ENCODE measurements around the gene CLEC2L. TPM values are rescaled to one million over a fixed set of nuclear protein-coding genes. Genes with fewer than 3 reads are reported as not detected.

CLEC2L gene
- total RNA-seq, 2 experiments from 2014 or later, result not detected

- no peaks in the 10 kb centered on the region for H3K36me3 Mint-ChIP-seq (ENCODE audit: low read depth)
- intact Hi-C loops (cut with micrococcal nuclease), result no loop called here
- no peak overlapping the region for H3K4me3 Mint-ChIP-seq
- no peak for DNase-seq
- H3K27me3 Mint-ChIP-seq (ENCODE audit: low read depth), result peaks cover 33% of the 10 kb centered on the region
- no peaks in the 10 kb centered on the region for H3K9me3 Mint-ChIP-seq
- CTCF ChIA-PET, result no interaction called here
- H3K27ac Mint-ChIP-seq, result no peak overlapping the region
- H3K4me1 Mint-ChIP-seq (ENCODE audit: low read depth), result peaks cover 8% of the 10 kb centered on the region
These were observed 1.8 kb downstream of the CLEC2L start for GRCh38 chr7:139525239-139525638.

DNA sequence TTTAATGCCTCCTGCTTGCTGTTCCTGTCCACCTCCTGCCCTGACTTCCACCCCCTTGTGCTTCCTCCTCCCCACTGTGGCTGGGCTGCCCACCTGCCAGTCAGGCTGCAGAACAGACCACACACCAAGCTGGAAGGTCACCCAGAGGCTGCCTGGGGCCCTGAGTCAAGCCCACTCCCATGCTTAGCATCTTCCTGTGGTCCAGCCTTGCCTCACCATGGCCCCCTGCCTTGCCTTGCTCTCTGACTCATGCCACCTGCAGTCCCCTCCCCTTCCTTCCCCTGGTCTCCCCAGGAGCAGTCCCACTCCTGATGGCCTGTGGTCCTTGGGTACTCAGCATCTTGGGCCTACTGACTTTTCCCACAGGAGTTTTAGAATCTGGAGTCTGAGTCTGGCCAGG is 2.3 kb downstream of the CLEC2L start:
- H3K36me3 Mint-ChIP-seq (ENCODE audit: low read depth), result no peaks in the 10 kb centered on the region
- CTCF ChIA-PET, result interaction anchor here (2.3 kb wide), 1 partner anchor 26 kb away, joined by 7 read pairs; no protein-coding TSS in a partner anchor
- H3K4me3 Mint-ChIP-seq, result no peak overlapping the region
- no peaks in the 10 kb centered on the region for H3K9me3 Mint-ChIP-seq
- DNase-seq, result no peak
- H3K27me3 Mint-ChIP-seq (ENCODE audit: low read depth), result peaks cover 33% of the 10 kb centered on the region
- intact Hi-C loops (cut with micrococcal nuclease), result no loop called here
- no peak overlapping the region for H3K27ac Mint-ChIP-seq
- peaks cover 8% of the 10 kb centered on the region for H3K4me1 Mint-ChIP-seq (ENCODE audit: low read depth)

DNA sequence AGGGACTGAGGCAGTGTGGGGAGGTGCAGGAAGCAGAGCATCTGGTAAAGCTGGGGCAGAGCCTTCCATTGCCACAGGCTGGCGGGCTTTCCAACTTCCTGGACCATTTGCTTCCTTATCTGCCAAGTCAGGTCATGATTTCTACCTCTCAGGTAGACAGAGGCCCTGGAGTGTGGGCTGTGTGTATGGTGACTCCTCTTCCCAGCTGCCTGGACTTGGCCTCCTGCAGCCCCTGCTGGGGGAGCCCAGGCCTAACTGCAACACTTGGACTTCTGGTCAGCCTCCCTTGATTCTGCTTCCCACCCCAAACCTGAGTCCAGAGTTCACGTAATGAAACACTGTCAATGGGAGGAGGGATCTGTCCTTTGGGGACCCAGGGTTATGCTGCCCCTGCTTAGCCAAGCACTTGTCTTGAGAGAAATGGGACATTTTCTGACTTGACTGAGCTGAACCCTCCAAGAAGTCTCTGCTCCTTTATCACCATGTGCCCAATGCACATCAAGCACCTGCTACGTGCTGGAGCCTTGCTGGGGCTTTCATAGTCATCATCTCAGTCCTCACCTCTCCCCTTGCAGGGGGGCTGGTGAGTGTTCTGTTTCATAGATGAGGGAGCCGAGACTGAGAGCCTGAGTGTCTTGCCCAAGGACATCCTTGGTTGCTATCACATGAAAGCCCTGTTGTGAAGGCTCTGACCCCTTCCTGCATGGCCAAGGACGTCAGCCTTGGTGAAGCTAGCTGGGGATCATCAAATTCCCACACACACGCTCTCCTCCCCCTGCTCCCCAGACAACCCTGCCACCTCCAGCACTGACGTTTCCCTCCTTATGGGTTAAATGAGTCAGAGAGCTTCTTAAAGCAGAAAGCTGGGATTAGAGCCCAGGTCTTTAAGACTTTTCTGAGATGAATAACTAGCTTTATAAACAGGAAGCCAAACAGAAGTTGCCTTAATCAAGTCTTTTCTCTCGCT is 3.4 kb downstream of the CLEC2L start:
- no peak for DNase-seq
- Mint-ChIP-seq H3K27me3 (ENCODE audit: low read depth) (peaks cover 24% of the 10 kb centered on the region), H3K36me3 (ENCODE audit: low read depth) (no peaks in the 10 kb centered on the region), H3K27ac (no peak overlapping the region), H3K4me1 (ENCODE audit: low read depth) (peaks cover 8% of the 10 kb centered on the region), H3K4me3 (no peak overlapping the region), H3K9me3 (no peaks in the 10 kb centered on the region)
- intact Hi-C loops (cut with micrococcal nuclease), result no loop called here
- CTCF ChIA-PET, result interaction anchor here (0.7 to 2.3 kb wide), 2 partner anchors 27 to 28 kb away, joined by 3 to 7 read pairs; no protein-coding TSS in a partner anchor

DNA sequence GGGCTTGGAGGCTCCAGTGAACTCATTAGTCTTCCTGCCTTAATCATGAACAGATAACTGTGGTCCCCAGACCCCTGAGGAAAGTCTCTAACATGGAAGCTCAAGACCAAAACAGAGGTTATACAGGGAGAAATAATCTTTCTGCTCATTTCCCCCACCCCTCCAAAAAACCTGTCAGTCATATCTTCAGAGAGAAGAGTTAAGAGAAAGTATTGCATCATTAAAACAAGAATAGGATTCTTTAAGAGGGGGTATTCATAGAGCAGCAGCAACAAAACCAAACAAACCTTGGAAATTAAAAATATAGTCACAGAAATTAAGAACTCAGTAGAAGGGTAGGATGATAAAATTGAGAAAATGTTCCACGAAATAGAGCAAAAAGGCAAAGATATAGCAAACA is 7.6 kb downstream of the CLEC2L start:
- H3K9me3 Mint-ChIP-seq, result no peaks in the 10 kb centered on the region
- intact Hi-C loops (cut with micrococcal nuclease), result no loop called here
- H3K36me3 Mint-ChIP-seq (ENCODE audit: low read depth), result no peaks in the 10 kb centered on the region
- H3K4me3 Mint-ChIP-seq, result no peak overlapping the region
- DNase-seq, result no peak
- no peaks in the 10 kb centered on the region for H3K27me3 Mint-ChIP-seq (ENCODE audit: low read depth)
- H3K4me1 Mint-ChIP-seq (ENCODE audit: low read depth), result peaks cover 5% of the 10 kb centered on the region
- no peak overlapping the region for H3K27ac Mint-ChIP-seq
- CTCF ChIA-PET, result no interaction called here

DNA sequence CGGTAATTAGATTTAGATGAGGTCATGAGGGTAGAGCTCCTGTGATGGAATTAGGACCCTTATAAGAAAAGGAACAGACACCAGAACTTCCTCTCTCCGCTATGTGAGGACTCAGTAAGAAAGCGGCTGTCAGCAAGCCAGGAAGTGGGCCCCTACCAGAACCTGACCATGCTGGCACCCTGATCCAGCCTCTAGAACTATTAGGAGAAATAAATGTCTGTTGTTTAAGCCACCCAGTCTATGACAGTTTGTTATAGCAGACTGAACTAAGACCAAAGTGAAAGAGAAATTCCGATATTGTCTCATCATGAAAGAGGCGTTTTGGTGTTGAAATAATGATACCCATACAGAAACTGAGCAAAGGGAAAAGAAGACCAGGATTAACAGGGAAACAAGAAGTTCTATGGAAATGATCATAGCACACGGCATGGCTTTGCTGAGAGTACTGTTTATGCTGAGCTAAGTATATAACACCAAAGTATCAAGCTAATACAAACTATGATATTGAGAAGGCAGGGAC is 9.2 kb downstream of the CLEC2L start:
- DNase-seq, result no peak
- intact Hi-C loops (cut with micrococcal nuclease), result no loop called here
- no peaks in the 10 kb centered on the region for H3K9me3 Mint-ChIP-seq
- no peak overlapping the region for H3K27ac Mint-ChIP-seq
- no peaks in the 10 kb centered on the region for H3K4me1 Mint-ChIP-seq (ENCODE audit: low read depth)
- CTCF ChIA-PET, result interaction anchor here (0.9 kb wide), 1 partner anchor 32 kb away, joined by 3 read pairs; no protein-coding TSS in a partner anchor
- H3K4me3 Mint-ChIP-seq, result no peak overlapping the region
- H3K36me3 Mint-ChIP-seq (ENCODE audit: low read depth), result no peaks in the 10 kb centered on the region
- no peaks in the 10 kb centered on the region for H3K27me3 Mint-ChIP-seq (ENCODE audit: low read depth)

GRCh38 chr7:139534096-139534495 is 10.6 kb downstream of the CLEC2L start:
- no peak overlapping the region for H3K4me3 Mint-ChIP-seq

GRCh38 chr7:139534966-139535651 is 11.6 kb downstream of the CLEC2L start:
- H3K4me3 Mint-ChIP-seq, result no peak overlapping the region
- no peaks in the 10 kb centered on the region for H3K9me3 Mint-ChIP-seq
- no peaks in the 10 kb centered on the region for H3K36me3 Mint-ChIP-seq (ENCODE audit: low read depth)
- no peaks in the 10 kb centered on the region for H3K4me1 Mint-ChIP-seq (ENCODE audit: low read depth)
- CTCF ChIA-PET, result no interaction called here
- intact Hi-C loops (cut with micrococcal nuclease), result no loop called here
- H3K27ac Mint-ChIP-seq, result no peak overlapping the region
- DNase-seq, result no peak
- no peaks in the 10 kb centered on the region for H3K27me3 Mint-ChIP-seq (ENCODE audit: low read depth)

More at GRCh38 chr7:139534096-139534495, 10.6 kb downstream of the CLEC2L start:
- Mint-ChIP-seq H3K27ac (no peak overlapping the region), H3K9me3 (no peaks in the 10 kb centered on the region), H3K4me1 (ENCODE audit: low read depth) (no peaks in the 10 kb centered on the region), H3K36me3 (ENCODE audit: low read depth) (no peaks in the 10 kb centered on the region), H3K27me3 (ENCODE audit: low read depth) (no peaks in the 10 kb centered on the region)
- CTCF ChIA-PET, result no interaction called here
- DNase-seq, result no peak
- intact Hi-C loops (cut with micrococcal nuclease), result no loop called here

DNA sequence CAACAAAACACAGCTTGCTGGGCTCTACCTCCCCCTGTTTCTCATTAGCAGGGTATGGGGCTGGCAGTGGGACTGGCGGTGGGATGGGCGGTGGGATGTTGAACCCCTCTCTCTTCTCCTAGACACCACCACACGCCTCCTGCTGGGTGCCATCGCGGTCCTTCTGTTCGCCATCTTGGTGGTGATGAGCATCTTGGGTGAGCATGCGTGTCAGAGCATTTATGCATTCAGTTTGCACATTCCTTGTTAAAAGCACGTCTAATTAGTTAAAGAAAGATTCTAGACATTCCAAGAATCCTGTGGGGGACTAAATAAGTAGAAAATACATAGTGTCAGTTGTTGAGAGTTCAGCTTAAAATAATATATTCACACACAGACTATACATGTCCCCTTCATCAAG is 12.7 kb downstream of the CLEC2L start:
- Mint-ChIP-seq H3K27me3 (ENCODE audit: low read depth) (no peaks in the 10 kb centered on the region), H3K4me1 (ENCODE audit: low read depth) (no peaks in the 10 kb centered on the region), H3K4me3 (no peak overlapping the region), H3K27ac (no peak overlapping the region), H3K36me3 (ENCODE audit: low read depth) (no peaks in the 10 kb centered on the region), H3K9me3 (no peaks in the 10 kb centered on the region)
- CTCF ChIA-PET, result no interaction called here
- intact Hi-C loops (cut with micrococcal nuclease), result no loop called here
- no peak for DNase-seq

DNA sequence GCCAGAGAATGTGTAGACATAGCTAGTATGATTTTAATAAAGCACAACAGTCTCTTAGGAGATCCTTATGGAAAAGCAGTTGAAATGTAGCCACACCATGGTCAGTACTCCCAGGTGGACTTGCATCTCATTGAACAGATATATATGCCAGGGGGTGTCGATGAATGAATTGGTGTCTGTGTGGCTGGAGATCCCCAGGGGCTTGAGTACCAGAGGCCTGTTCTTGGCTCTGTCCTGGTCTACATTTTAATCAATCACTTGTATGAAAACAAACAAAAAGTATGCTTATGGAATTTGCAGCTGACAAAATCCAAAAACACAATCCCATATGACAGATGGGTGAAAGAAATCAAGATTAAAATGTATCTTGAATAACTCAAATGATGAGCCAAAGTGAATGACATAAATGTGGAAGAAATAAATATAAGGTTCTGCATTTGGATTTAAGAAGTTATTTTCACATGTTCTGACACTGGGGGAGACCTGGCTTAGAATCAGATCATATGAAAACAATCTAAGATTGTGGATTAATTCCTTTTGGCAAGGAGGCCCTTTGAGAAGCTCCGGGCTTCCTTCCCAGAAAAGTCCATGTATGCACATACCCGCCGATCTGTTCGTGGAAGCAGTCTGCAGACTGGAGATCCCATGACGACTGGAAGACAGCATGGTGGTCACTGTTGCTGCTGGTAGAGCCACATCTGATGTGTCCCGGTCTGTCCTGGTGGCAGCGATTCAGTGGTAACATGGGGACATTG is 15.6 kb downstream of the CLEC2L start:
- Mint-ChIP-seq H3K27ac (no peak overlapping the region), H3K36me3 (ENCODE audit: low read depth) (no peaks in the 10 kb centered on the region), H3K27me3 (ENCODE audit: low read depth) (no peaks in the 10 kb centered on the region), H3K9me3 (no peaks in the 10 kb centered on the region), H3K4me3 (no peak overlapping the region), H3K4me1 (ENCODE audit: low read depth) (no peaks in the 10 kb centered on the region)
- DNase-seq, result no peak
- intact Hi-C loops (cut with micrococcal nuclease), result no loop called here
- CTCF ChIA-PET, result interaction anchor here (0.9 kb wide), 1 partner anchor 39 kb away, joined by 3 read pairs; no protein-coding TSS in a partner anchor

DNA sequence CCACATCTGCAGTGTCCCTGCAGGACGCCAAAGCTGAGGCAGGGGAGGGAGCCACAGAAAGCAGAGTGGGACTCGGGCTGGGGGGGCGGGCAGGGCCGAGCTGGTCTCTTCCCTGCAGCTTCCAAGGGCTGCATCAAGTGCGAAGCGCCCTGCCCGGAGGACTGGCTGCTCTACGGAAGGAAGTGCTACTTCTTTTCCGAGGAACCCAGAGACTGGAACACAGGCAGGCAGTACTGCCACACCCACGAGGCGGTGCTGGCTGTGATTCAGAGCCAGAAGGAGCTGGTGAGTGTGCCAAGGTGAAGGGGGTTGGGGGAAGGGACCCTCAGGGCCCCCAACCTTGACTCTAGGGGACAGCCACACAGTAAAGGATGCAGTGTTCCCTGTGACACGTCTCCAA is 16.7 kb downstream of the CLEC2L start:
- no peak overlapping the region for H3K4me3 Mint-ChIP-seq
- CTCF ChIA-PET, result interaction anchor here (0.7 kb wide), 2 partner anchors 33 to 505 kb away, joined by 3 read pairs; no protein-coding TSS in a partner anchor
- H3K27ac Mint-ChIP-seq, result no peak overlapping the region
- H3K36me3 Mint-ChIP-seq (ENCODE audit: low read depth), result no peaks in the 10 kb centered on the region
- H3K4me1 Mint-ChIP-seq (ENCODE audit: low read depth), result no peaks in the 10 kb centered on the region
- no peak for DNase-seq
- no peaks in the 10 kb centered on the region for H3K9me3 Mint-ChIP-seq
- intact Hi-C loops (cut with micrococcal nuclease), result no loop called here
- H3K27me3 Mint-ChIP-seq (ENCODE audit: low read depth), result no peaks in the 10 kb centered on the region

DNA sequence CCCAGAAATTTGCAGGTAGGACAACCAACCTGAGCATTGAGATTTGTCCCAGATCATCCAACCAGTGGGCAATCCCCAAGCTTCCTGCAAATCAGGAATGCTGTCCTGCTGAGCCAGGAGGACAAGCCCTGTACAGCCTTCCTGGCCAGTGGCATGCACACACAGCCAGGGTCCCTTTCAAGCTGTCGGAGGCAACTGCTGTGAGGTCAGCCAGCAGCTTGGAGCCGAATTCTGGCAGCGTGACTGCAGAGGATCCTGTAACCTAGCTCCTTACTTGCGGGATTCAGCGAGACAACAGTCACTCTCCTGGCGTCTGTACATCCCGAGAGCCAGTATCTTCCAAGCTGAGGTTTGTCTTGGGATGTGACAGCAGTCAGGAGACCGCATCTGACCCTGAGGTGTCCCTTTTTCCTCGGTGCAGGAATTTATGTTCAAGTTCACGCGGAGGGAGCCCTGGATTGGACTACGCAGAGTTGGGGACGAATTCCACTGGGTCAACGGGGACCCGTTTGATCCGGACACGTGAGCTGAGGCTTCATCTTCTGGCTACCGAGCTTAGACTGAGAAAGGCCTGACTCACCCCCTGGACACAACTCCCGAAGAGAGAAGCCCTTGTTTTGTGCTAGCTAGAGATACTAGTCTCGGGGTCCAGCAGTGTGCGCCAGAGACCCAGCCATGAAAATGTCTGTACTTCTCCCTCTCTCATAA is 18.3 kb downstream of the CLEC2L start:
- Mint-ChIP-seq H3K4me3 (no peak overlapping the region), H3K4me1 (ENCODE audit: low read depth) (no peaks in the 10 kb centered on the region), H3K36me3 (ENCODE audit: low read depth) (no peaks in the 10 kb centered on the region), H3K27me3 (ENCODE audit: low read depth) (no peaks in the 10 kb centered on the region), H3K27ac (no peak overlapping the region), H3K9me3 (no peaks in the 10 kb centered on the region)
- CTCF ChIA-PET, result interaction anchor here (0.6 to 0.7 kb wide), 2 partner anchors 26 to 107 kb away, joined by 4 read pairs; no protein-coding TSS in a partner anchor
- intact Hi-C loops (cut with micrococcal nuclease), result no loop called here
- no peak for DNase-seq
